Stimulated activated CD4-positive, alpha-beta T cell treated with anti-CD3 and anti-CD28 coated beads, Interleukin-1b, Interleukin-23, amount 100 ng/mL, for 1 hour (primary cell): ENCODE results near the gene NFKBIL1.
"Not testable (repeated sequence)": the region's sequence is repeated elsewhere in the genome, so short reads cannot be mapped to it uniquely, and the experiment has no call there.

Source experiments
- DNase-seq, 2 donors: peaks; one replicate each; pipeline ENCODE4 v3.0.0-alpha.2; 2020; ENCODE audit warnings: low read depth in 2 of 2

NFKBIL1 gene

GRCh38 chr6:31546958-31547726, at the start of gene NFKBIL1:
Gene NFKBIL1 (plus strand): TSS chr6:31547608. CDS start chr6:31547695, 87 bp downstream.
- peak; percentile 71 to 78 for DNase-seq

- DNase-seq = no peak
These were observed 48.7 kb upstream of the NFKBIL1 start for GRCh38 chr6:31498748-31499147.

- DNase-seq = not testable (repeated sequence)
These were observed 47.8 kb upstream of the NFKBIL1 start for GRCh38 chr6:31499648-31500047.

- no peak for DNase-seq
These were observed 44.8 kb upstream of the NFKBIL1 start for GRCh38 chr6:31502586-31502985.

- DNase-seq = not testable (repeated sequence)
These were observed 38.4 kb upstream of the NFKBIL1 start for GRCh38 chr6:31509036-31509435.

GRCh38 chr6:31510007-31510406, 37.4 kb upstream of the NFKBIL1 start:
- DNase-seq = no peak

GRCh38 chr6:31513456-31514165, 33.8 kb upstream of the NFKBIL1 start:
- DNase-seq = no peak

GRCh38 chr6:31521835-31522234, 25.6 kb upstream of the NFKBIL1 start:
- no peak for DNase-seq

GRCh38 chr6:31525553-31525931, 21.9 kb upstream of the NFKBIL1 start:
- no peak for DNase-seq

GRCh38 chr6:31525932-31526591, 21.3 kb upstream of the NFKBIL1 start:
- DNase-seq = no peak

GRCh38 chr6:31528307-31528777, 19.1 kb upstream of the NFKBIL1 start:
- DNase-seq = no peak

GRCh38 chr6:31528821-31529328, 18.5 kb upstream of the NFKBIL1 start, which contains the start of gene MCCD1:
Gene MCCD1 (plus strand): TSS chr6:31528962. CDS start chr6:31529015, 53 bp downstream.
- no peak for DNase-seq

GRCh38 chr6:31529329-31530150, 17.9 kb upstream of the NFKBIL1 start:
- no peak for DNase-seq

GRCh38 chr6:31530659-31531058, 16.7 kb upstream of the NFKBIL1 start:
- no peak for DNase-seq

- no peak for DNase-seq
These were observed 16.2 kb upstream of the NFKBIL1 start for GRCh38 chr6:31531162-31531561.

- no peak for DNase-seq
These were observed 15.4 kb upstream of the NFKBIL1 start for GRCh38 chr6:31531771-31532643.

GRCh38 chr6:31532644-31533454, 14.6 kb upstream of the NFKBIL1 start:
- DNase-seq = no peak

- DNase-seq = no peak
These were observed 14.0 kb upstream of the NFKBIL1 start for GRCh38 chr6:31533455-31533841.

- no peak for DNase-seq
These were observed 13.4 kb upstream of the NFKBIL1 start for GRCh38 chr6:31534011-31534410.
